ENCODE data around the gene MAPRE2.

The MAPRE2 gene

GRCh38 chr18:35040988-35041814 lies at the start of gene MAPRE2:
Gene MAPRE2, plus strand, starts transcription at chr18:35041413. Its CDS starts 127 bp downstream, at chr18:35041540.
- peak; percentile 96 for DNase-seq (ENCODE audit: low read depth)

- DNase-seq (ENCODE audit: low read depth) = no peak
These were observed 49.7 kb upstream of the MAPRE2 start for GRCh38 chr18:34991561-34991960.

GRCh38 chr18:34993289-34993688 lies 47.9 kb upstream of the MAPRE2 start:
- no peak for DNase-seq (ENCODE audit: low read depth)

GRCh38 chr18:34995746-34996145 lies 45.5 kb upstream of the MAPRE2 start:
- no peak for DNase-seq (ENCODE audit: low read depth)

GRCh38 chr18:34998661-34999060 lies 42.6 kb upstream of the MAPRE2 start:
- no peak for DNase-seq (ENCODE audit: low read depth)

- no peak for DNase-seq (ENCODE audit: low read depth)
These were observed 41.4 kb upstream of the MAPRE2 start for GRCh38 chr18:34999756-35000289.

GRCh38 chr18:35000457-35000856 lies 40.8 kb upstream of the MAPRE2 start:
- DNase-seq (ENCODE audit: low read depth) = no peak

GRCh38 chr18:35002120-35002519 lies 39.1 kb upstream of the MAPRE2 start:
- no peak for DNase-seq (ENCODE audit: low read depth)

GRCh38 chr18:35005963-35006577 lies 35.1 kb upstream of the MAPRE2 start:
- DNase-seq (ENCODE audit: low read depth) = peak; percentile 73

GRCh38 chr18:35010156-35010555 lies 31.1 kb upstream of the MAPRE2 start:
- no peak for DNase-seq (ENCODE audit: low read depth)

GRCh38 chr18:35010993-35011392 lies 30.2 kb upstream of the MAPRE2 start:
- no peak for DNase-seq (ENCODE audit: low read depth)

GRCh38 chr18:35019933-35020332 lies 21.3 kb upstream of the MAPRE2 start:
- DNase-seq (ENCODE audit: low read depth) = no peak

GRCh38 chr18:35022426-35023001 lies 18.7 kb upstream of the MAPRE2 start:
- no peak for DNase-seq (ENCODE audit: low read depth)

GRCh38 chr18:35024196-35024595 lies 17.0 kb upstream of the MAPRE2 start:
- DNase-seq (ENCODE audit: low read depth) = no peak

- peak; percentile 87 for DNase-seq (ENCODE audit: low read depth)
These were observed 16.2 kb upstream of the MAPRE2 start for GRCh38 chr18:35024965-35025364.

GRCh38 chr18:35026407-35027061 lies 14.7 kb upstream of the MAPRE2 start:
- DNase-seq (ENCODE audit: low read depth) = no peak

- DNase-seq (ENCODE audit: low read depth) = no peak
These were observed 14.0 kb upstream of the MAPRE2 start for GRCh38 chr18:35027206-35027605.

- DNase-seq (ENCODE audit: low read depth) = peak; percentile 69
These were observed 12.7 kb upstream of the MAPRE2 start for GRCh38 chr18:35028536-35028935.

- DNase-seq (ENCODE audit: low read depth) = peak; percentile 89
These were observed 12.1 kb upstream of the MAPRE2 start for GRCh38 chr18:35029103-35029502.

GRCh38 chr18:35029770-35030169 lies 11.4 kb upstream of the MAPRE2 start:
- DNase-seq (ENCODE audit: low read depth) = peak; percentile 31

GRCh38 chr18:35030277-35030989 lies 10.8 kb upstream of the MAPRE2 start:
- no peak for DNase-seq (ENCODE audit: low read depth)

GRCh38 chr18:35032113-35032512 lies 9.1 kb upstream of the MAPRE2 start:
- DNase-seq (ENCODE audit: low read depth) = no peak

All from EH (cell line).